Activated naive CD8-positive, alpha-beta T cell treated with anti-CD3 and anti-CD28 coated beads, Interleukin-2, amount 50 U/mL, for 16 hours (primary cell): ENCODE results near the gene FRRS1.

Experiments used
- DNase-seq: peaks from one replicate; pipeline ENCODE4 v3.0.0-alpha.2; 2020; ENCODE audit warnings: low read depth, low spot score

Gene FRRS1

DNA sequence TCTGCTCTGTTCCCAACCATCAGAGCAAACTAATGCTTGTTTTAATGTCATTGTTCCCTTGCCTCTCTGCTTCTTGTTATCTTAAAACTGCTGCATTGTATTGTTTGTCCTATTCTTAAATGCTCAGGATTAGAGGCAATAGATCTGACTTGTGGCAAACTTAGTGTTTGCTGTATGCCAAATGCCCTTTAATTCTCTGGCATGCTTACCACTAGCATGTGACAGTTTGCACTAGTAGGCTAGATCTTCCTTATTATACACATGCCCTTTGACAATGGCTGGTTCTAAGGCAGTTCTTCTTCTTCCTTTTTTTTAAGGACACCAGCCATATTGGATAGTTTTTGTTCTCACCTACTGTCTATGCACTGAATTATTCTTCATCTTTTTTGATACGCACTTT, 90.4 kb downstream of the FRRS1 start:
- no peak for DNase-seq

DNA sequence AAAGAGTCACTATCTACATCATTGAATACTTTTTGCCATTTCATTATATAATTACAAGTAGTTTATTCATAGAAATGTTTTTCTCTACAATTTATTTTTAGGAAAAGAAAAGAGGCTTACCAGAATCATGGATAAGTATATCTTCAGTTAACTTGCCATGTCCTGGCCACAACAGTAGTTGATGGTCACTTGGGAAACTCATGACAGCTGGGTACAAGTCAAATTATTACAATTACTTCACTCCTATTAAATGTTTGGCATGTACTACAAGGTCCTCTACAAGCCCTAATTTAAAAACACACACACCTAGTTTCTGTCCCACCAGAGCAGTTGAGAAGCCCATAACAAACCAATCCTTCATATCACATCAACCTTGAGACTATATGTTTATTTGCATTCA, 91.1 kb downstream of the FRRS1 start:
- DNase-seq, result no peak

DNA sequence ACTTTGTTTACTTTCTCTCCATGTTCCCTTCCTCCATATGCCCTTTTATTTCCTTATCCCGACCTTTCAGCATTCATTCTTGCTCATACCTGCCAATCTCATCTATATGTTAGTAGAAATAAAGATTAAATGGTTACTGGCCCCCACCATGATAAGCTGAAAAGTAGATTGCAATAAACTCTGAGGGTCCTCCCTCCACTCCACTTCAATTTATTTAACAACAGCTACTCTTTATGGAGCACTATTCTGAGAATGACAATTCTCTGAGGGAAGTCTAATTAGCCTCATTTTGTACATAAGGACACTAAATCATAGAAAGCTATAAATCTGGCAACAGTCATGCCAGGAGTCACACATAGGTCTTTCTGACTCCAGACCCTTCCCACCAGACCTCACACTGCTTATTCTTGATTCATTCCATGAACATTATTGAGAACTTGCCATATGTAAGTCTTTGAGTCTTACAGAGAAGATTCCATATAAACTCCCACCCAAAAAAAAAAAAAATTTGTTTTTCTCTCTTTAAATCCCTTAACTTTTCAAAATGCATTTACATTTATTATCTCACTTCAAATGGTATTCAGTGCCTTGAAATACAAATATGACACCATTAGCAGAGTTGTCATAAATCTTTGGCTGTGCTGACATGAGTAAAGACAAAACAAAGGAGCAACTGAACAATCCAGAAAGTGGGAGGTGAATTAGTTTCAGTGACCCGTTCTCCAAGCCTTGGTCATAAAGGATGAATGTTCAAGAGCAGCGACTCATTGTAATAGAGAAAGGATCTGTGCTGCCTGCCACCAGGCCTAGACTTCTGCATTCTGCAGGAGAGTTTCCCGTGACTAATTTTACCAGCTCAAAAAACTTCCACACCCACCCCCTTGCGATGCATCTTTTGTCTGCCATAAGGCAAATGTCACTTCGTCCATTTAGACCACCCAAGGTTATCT, 92.0 kb downstream of the FRRS1 start:
- DNase-seq, result no peak

DNA sequence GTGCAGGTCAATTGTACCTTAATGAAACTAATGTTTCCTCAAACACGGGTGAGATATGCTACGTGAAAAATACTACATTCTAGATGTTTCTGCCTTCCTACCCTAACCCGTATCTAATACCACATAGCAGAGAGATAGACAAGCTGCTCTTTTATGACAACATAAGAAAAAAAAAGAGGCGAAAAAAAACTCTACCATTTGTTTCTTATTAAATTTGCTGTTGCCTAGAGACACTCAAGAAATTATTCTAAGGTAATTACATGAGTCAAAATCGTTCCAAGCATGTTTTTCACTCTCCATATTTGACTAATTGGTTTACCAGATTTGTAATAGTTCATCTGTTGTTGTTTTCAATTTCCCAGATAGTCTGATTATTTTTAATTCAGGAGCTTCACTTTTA, 93.1 kb downstream of the FRRS1 start:
- no peak for DNase-seq

DNA sequence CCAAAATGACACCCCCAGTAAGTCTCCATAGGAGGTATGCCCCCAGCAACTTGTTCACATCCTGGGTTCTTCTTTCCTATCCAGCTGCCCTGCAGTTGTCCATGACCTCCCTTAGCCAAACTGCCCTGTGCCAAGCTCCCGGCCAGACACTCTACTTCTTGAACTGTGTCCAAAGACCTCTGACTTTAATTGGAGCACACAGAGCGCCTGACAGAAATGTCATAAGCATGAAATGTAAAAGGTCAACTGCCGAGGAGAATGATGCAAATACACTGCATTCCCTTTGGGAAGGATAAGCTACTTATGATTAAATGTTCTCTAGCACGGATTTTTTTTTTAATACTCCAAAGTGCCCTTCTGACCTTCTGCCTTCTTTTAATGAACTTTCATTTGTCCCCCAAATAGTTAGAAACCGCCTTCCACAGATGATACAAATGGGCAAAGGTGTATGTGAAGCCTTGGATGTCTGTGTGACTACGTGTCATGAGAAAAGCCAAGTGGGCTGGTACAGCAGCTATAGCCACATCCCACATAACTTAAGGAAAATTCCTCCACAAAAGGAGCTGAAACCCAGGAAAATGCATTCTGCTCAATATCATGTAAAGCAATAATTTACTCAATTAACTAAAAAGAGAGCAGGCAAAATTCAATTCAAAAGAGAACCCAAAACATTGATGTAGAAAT, 93.8 kb downstream of the FRRS1 start:
- no peak for DNase-seq

DNA sequence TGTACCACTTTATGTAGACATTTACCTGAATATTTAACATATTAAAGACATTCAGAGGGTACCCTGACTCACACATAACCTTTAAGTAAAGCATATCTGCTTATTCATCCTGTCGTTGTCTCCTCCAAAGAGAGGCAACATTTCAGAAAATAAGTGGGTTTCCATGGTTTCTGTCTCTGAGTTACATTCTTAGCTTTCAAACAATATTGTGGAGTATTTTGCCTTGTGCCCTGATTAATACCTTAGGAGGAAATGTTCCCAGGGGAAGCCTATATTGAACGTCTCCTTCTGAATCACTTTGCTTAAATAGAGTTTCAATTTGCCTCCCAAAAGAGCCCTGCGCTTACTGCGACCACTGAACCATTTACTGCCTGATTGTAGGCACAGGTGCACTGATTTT, 94.4 kb downstream of the FRRS1 start:
- no peak for DNase-seq

DNA sequence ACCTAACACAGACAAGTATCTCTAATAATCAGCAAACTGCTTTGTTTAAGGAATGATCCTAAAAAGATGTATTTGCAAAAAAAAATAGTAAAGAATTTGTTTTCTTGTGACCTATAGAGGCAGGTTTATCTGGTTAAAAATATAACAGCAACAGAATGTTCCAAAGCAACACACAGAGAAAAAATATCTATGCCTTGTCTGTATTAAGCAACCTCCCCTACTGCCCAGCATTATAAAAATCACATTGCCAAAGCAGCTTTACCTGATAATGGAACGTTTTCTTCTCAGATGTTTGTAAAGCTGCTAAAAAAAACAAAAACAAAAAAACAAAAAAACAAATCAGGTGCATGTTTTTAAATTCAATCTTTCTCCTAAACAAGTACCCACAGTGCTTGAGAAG, 95.9 kb downstream of the FRRS1 start:
- no peak for DNase-seq

DNA sequence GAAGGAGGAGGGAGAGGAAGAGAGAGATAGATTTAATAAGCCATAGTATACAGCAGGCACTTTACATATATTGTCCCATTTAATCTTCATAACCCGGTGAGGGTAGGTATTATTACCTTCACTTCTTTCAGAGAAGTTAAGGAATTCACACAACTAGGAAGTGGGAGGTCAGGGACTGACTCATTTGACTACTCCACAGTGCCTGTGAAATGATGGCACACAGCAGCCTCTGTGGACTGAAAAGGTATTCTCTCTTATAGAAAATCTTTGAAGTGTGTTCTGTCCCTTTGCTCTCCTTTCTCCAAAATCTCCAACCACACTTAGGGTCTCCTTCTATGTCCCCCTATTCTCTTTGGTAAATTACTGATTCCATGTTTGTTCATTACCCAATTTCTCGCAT, 96.6 kb downstream of the FRRS1 start:
- DNase-seq, result no peak

DNA sequence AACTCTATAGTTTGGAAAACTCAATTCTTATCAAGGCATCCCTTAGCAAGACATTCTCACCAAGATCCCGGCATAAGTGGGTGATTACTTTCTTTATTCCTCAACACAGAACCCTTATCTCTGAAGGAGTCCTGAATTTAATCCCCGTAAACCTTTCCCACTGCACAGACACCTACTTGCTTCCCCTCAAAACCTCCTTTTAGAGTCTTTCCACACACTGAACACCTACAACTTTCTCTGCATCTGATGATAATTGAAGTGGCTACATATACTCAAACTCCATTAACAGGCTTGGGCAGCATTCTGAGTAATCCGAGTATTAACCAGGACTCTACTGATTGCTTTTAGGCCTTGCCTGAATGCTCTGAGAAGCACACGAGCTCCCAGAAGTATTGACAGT, 97.1 kb downstream of the FRRS1 start:
- DNase-seq, result no peak

DNA sequence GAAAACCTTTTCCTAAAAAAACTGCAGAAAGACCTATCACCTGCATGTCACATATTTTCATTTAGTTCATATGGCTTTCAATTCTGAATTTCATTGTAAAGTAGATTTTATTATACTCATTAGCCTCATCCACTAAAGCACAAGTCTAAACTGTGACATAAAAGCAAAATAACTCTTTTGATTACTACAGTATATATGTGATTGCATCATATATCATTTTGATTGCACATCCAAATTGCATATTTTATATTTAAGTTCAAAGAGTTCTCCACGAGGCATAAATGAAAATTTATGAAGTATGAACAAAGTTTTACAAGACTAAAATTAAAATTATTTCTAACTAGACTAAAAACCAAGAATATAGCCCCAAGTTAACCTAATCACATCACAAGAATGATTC, 101.2 kb downstream of the FRRS1 start:
- DNase-seq, result no peak

DNA sequence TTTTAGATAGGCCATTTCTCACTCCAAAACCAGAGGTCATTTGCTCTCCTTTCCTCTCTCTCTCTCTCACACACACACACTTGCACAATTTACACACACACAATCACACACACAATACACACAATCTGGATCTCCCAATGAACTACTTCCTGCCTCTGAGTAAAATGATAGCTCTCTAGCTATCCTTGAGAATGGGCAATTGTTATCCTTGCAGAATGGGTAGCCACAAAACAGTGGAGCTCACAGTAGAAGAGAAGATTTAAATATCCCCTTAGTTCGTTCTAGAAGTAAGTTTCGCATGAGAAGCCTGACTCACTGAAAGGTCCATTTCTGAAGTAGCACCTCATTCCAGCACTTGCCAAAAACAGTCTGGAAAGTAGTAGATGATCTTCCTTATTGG, 102.9 kb downstream of the FRRS1 start:
- DNase-seq, result no peak

DNA sequence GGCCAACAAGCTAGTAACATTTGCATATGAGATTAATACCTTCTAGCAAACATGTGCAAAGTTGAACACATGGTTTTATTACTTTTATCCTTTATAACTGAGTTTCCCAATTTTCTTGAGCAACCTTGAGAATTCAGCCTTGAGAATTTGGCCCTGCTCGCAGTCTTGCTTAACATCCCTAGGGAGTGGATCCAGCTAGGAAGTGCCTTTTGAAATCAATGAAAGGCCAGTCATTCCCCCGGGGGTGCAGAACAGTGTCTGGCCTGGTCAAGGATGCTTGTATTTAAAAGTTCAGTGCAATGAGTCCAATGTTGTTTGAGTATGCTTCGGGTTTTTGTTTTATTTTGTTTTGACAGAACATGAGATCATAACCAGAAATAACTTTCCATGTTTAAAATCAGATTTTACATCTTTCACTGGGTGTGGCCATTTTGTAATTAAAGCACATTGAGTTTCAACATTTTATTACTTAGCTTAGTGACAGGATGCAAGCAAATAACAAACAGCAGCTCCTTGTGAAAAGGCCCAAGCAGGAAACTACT, 103.8 kb downstream of the FRRS1 start:
- DNase-seq, result no peak

DNA sequence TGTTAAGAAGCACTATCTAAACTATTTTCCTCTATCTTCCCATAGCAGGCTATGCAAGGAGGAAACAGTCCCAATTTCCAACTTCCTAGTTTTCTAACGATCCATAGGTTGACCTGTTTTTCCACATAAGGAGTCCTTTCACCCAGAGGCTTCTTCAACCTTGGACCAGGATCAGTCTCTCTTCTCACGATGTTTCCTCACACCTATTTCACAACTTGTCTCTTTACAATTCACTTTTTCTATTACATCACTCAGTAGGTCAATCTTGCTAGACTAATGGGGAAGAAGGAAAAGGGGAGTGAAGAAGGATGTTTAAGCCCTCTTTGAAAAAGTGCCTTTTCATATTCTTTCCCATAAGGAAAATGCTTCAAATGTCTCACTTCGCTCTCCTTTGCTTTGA, 104.7 kb downstream of the FRRS1 start:
- DNase-seq, result no peak

DNA sequence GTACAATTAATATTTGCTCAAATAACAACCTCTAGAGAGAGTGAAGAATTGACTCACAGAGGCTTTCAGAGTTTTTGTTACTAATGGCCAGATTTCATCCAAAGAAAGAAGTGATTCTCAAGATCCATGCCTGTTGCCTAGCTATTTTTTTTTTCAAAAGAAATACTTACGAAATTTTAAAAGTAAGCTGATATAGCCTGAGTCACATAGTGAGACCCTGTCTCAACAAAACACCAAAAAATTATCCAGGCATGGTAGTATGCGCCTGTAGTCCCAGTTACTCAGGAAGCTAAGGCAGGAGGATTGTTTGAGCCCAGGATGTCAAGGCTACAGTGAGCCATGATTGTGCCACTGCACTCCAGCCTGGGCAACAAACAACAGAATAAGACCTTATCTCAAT, 105.9 kb downstream of the FRRS1 start:
- DNase-seq, result no peak

DNA sequence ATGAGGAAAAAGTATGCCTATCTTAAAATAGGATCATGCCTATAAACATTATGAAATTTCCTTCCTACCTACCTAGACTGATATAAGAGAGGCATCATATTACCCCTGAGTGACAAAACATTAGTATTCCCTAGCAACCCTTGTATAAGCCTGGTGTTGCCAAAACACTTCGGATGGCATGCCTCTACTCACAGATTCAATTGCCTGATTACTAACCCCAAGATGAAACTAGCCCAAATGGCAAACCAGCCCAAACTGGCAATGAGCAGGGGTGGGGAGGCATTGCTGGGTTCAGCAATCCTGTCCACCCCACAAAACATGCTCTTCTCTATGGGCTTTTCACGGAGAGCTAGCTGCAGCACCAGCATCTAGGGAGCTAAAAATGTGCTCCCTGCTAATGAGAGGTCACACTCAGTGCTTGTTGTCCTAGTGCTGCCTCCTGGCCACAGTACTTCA, 106.7 kb downstream of the FRRS1 start:
- no peak for DNase-seq
